Esophagus muscularis mucosa (tissue), 4 donors: ENCODE data around the gene CRYBA1. TPM values are rescaled to one million over a fixed set of nuclear protein-coding genes. Genes with fewer than 3 reads are reported as not detected.

Experiments
- DNase-seq: peaks from one replicate; pipeline ENCODE4 v3.0.0-alpha.2; 2017; ENCODE audit errors: extremely low spot score
- H3K27ac ChIP-seq, 4 donors: fragments of 200-600 bp; sonication (generic); replicated peaks in 1 of 4; 1 replicate in 3 of 4; 2 replicates in 1 of 4; pipeline ENCODE4 v1.5.1; 2016 to 2019; ENCODE audit warnings: mild to moderate bottlenecking in 1 of 4
- H3K27me3 ChIP-seq, 4 donors: fragments of 200-600 bp; sonication (generic); one replicate each; pipeline versions ENCODE4 v1.5.1 to v1.6.0; 2016 to 2019
- H3K36me3 ChIP-seq, 4 donors: fragments of 200-600 bp; sonication (generic); one replicate each; pipeline ENCODE4 v1.5.1; 2016 to 2019
- H3K4me1 ChIP-seq, 4 donors: fragments of 200-600 bp; sonication (generic); one replicate each; pipeline ENCODE4 v1.5.1; 2016 to 2019
- H3K4me3 ChIP-seq, 4 donors: fragments of 200-600 bp; sonication (generic); 1 replicate in 2 of 4; 2 replicates in 2 of 4; pipeline ENCODE4 v1.5.1; 2016 to 2019; ENCODE audit warnings: mild to moderate bottlenecking in 4 of 4, moderate library complexity in 1 of 4
- H3K9me3 ChIP-seq, 4 donors: fragments of 200-600 bp; sonication (generic); 1 replicate in 3 of 4; 2 replicates in 1 of 4; pipeline ENCODE4 v1.5.1; 2016 to 2019
- EP300 ChIP-seq: sonication (generic); formaldehyde crosslinking; IDR thresholded peaks from one replicate; pipeline ENCODE4 v1.6.1; 2017; ENCODE audit warnings: antibody characterized with exemption
- POLR2A ChIP-seq: fragments of 450-650 bp; IDR thresholded peaks from one replicate; pipeline ENCODE4 v1.6.1; 2017; ENCODE audit warnings: antibody characterized with exemption, moderate library complexity, mild to moderate bottlenecking, low read depth
- POLR2AphosphoS5 ChIP-seq, 2 donors: sonication (generic); formaldehyde crosslinking; IDR thresholded peaks; one replicate each; pipeline ENCODE4 v1.6.1; 2017; ENCODE audit warnings: antibody characterized with exemption in 2 of 2
- WGBS: methylation state at CpG from one replicate; pipeline ENCODE4 v1.1.5; 2018; 5-methylcytosine and 5-hydroxymethylcytosine counted together
- intact Hi-C: fragments of 100-400 bp; cut with DNase I; formaldehyde crosslinking; loops from one replicate; pipeline ENCODE4 v1.15.1; 2023
- total RNA-seq, 4 donors: library from RNA; depleted of rRNA; stranded (reverse); fragments of >200 nt; gene quantifications; one replicate each; pipeline versions ENCODE4 v1.1.0 to v1.2.1, GENCODE V29; 2016
- TF ChIP-seq, protein P1 (sequence below), 3 experiments: fragments of 200-600 bp in 2 of 3; fragments of 450-650 bp in 1 of 3; sonication (generic) in 2 of 3; IDR thresholded peaks; one replicate each; pipeline ENCODE4 v1.5.1; 2017 to 2019; ENCODE audit warnings: antibody characterized with exemption in 3 of 3, mild to moderate bottlenecking in 2 of 3, moderate library complexity in 1 of 3

Gene CRYBA1
- total RNA-seq, 4 donors from 2014 or later, result not detected

DNA sequence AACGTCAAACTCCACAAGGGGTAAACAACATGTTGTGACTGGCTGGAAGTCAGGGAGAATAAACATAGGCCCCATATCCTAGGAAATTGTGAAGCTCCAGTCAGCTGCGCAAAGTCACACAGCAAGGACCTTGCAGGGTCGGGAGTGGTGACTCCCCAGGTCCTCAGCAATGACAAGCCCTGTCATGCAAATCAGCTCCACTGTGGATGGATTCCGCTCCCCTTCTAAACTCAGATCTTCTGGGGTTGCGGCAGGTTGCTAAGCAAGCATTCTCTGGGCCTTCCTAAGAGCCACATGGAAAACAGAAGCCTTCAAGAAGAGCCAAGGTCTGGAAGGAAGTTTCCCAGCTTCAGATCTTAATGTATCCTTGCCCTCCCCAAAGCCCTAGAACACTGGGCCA is 37.6 kb upstream of the CRYBA1 start:
- WGBS, result 89% methylated on average over 5 of the region's 5 CpGs
- intact Hi-C loops, result no loop called here
- no peak for TF ChIP-seq EP300
- TF ChIP-seq POLR2A, result no peak
- no peak for TF ChIP-seq POLR2AphosphoS5 (IDR thresholded peaks at IDR 0.05)
- TF ChIP-seq, protein P1, sequence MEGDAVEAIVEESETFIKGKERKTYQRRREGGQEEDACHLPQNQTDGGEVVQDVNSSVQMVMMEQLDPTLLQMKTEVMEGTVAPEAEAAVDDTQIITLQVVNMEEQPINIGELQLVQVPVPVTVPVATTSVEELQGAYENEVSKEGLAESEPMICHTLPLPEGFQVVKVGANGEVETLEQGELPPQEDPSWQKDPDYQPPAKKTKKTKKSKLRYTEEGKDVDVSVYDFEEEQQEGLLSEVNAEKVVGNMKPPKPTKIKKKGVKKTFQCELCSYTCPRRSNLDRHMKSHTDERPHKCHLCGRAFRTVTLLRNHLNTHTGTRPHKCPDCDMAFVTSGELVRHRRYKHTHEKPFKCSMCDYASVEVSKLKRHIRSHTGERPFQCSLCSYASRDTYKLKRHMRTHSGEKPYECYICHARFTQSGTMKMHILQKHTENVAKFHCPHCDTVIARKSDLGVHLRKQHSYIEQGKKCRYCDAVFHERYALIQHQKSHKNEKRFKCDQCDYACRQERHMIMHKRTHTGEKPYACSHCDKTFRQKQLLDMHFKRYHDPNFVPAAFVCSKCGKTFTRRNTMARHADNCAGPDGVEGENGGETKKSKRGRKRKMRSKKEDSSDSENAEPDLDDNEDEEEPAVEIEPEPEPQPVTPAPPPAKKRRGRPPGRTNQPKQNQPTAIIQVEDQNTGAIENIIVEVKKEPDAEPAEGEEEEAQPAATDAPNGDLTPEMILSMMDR (IDR thresholded peaks at IDR 0.05), result no peak

DNA sequence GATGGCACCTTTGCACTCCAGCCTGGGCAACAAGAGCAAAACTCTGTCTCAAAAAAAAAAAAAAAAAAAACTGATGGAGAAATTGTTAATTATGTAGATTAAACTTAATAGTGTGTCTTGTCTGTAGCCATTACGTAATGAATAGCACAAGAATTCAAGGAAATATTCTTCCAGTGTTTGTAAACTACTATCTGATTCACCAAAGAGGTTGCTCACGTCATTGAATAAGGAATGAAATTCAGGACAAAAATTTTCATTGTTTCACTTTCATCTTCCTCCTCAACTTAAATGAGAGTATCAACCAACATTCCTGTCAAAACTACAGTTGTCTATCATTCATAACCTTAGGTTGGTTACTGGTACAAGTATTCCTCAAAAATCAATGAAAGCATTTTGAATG is 35.8 kb upstream of the CRYBA1 start:
- Histone ChIP-seq H3K27me3 (no peaks in the 10 kb centered on the region), H3K9me3 (no peaks in the 10 kb centered on the region), H3K4me1 (no peaks in the 10 kb centered on the region), H3K27ac (no peak overlapping the region), H3K36me3 (no peaks in the 10 kb centered on the region), H3K4me3 (no peak overlapping the region)
- TF ChIP-seq EP300 (no peak), POLR2A (no peak), POLR2AphosphoS5 (IDR thresholded peaks at IDR 0.05) (no peak)
- TF ChIP-seq, protein P1 (IDR thresholded peaks at IDR 0.05), result no peak
- intact Hi-C loops, result no loop called here
- DNase-seq, result no peak
- 68% methylated on average over 2 of the region's 2 CpGs for WGBS

More for the DNA sequence above, 37.6 kb upstream of the CRYBA1 start:
- Histone ChIP-seq H3K9me3 (no peaks in the 10 kb centered on the region), H3K27me3 (no peaks in the 10 kb centered on the region), H3K4me3 (no peak overlapping the region), H3K27ac (no peak overlapping the region), H3K4me1 (no peaks in the 10 kb centered on the region), H3K36me3 (no peaks in the 10 kb centered on the region)
- no peak for DNase-seq

DNA sequence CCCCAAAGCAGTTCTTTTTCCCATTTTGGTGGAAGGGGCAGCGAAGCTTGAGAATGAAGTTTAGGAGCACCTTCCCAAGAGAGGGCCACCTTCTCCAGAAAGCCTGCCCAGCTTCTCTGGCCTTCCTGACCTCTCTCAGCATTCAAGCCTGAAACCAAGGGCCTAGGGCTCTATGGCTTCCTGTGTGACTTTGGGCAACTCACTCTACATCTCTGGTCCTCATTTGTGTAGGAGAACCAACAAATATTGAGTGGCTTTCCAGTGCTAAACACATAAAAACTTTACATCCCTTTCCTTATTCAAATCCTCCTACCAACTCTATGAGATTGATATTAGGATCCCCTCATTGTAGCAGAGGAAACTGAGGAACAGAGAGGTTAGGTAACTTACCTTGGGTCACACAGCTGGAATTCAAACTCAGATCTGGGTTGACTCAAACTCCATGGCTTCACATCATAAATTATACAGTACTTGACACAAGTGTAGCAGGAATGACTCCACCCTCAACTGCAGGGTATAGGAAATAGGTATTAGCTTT is 34.5 kb upstream of the CRYBA1 start:
- H3K4me3 ChIP-seq, result no peak overlapping the region
- no peaks in the 10 kb centered on the region for H3K36me3 ChIP-seq
- intact Hi-C loops, result no loop called here
- no peaks in the 10 kb centered on the region for H3K4me1 ChIP-seq
- WGBS, result 100% methylated on average over 1 of the region's 1 CpG
- no peaks in the 10 kb centered on the region for H3K9me3 ChIP-seq
- no peak for DNase-seq
- no peaks in the 10 kb centered on the region for H3K27me3 ChIP-seq
- no peak overlapping the region for H3K27ac ChIP-seq
- TF ChIP-seq, protein P1 (IDR thresholded peaks at IDR 0.05), result no peak
- TF ChIP-seq POLR2AphosphoS5 (IDR thresholded peaks at IDR 0.05), result no peak
- no peak for TF ChIP-seq POLR2A
- TF ChIP-seq EP300, result no peak

DNA sequence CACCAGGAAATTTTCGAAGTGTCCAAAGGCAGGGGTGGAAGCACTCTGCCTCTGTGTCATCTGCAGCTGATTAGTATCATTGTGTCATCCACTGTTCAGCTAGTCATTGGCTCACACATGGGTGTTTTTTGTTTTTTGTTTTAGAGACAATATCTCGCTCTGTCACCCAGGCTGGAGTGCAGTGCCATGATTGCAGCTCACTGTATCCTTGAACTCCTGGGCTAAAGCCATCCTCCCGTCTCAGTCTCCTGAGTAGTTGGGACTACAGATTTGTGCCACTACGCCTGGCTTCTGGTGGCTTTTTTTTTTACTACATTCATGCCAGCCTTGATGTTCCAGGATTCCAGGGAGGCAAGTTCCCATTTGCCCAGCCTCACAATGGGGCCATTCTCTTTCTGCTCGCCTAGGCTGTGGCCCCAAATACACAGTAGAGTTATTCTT is 34.0 kb upstream of the CRYBA1 start:
- Histone ChIP-seq H3K4me3 (no peak overlapping the region), H3K36me3 (no peaks in the 10 kb centered on the region), H3K27ac (no peak overlapping the region), H3K4me1 (no peaks in the 10 kb centered on the region), H3K27me3 (no peaks in the 10 kb centered on the region), H3K9me3 (no peaks in the 10 kb centered on the region)
- TF ChIP-seq POLR2A, result no peak
- TF ChIP-seq POLR2AphosphoS5 (IDR thresholded peaks at IDR 0.05), result no peak
- no peak for TF ChIP-seq EP300
- TF ChIP-seq, protein P1 (IDR thresholded peaks at IDR 0.05), result no peak
- WGBS, result 72% methylated on average over 5 of the region's 5 CpGs
- DNase-seq, result no peak
- intact Hi-C loops, result no loop called here
